Mesothelial cell of epicardium (in vitro differentiated cells): ENCODE measurements around the gene PHYHIPL. TPM values are rescaled to one million over a fixed set of nuclear protein-coding genes. Genes with fewer than 3 reads are reported as not detected.

Source experiments
- DNase-seq, 2 experiments: peaks; one replicate each; pipeline ENCODE4 v3.0.0; 2021; ENCODE audit warnings: low spot score in 2 of 2; ENCODE audit not compliant: unreplicated experiment in 2 of 2
- H3K27ac Mint-ChIP-seq: 2 replicates; pipeline ENCODE4 v1.8.0; 2021; ENCODE audit warnings: mixed read lengths
- H3K27me3 Mint-ChIP-seq: 2 replicates; pipeline ENCODE4 v1.8.0; 2021; ENCODE audit warnings: low read depth, mixed read lengths
- H3K36me3 Mint-ChIP-seq: 2 replicates; pipeline ENCODE4 v1.8.0; 2021; ENCODE audit warnings: mixed read lengths
- H3K4me1 Mint-ChIP-seq: 2 replicates; pipeline ENCODE4 v1.8.0; 2021; ENCODE audit warnings: mixed read lengths
- H3K4me3 Mint-ChIP-seq: 2 replicates; pipeline ENCODE4 v1.8.0; 2021; ENCODE audit warnings: mild to moderate bottlenecking, moderate library complexity, mixed read lengths
- H3K9me3 Mint-ChIP-seq: 2 replicates; pipeline ENCODE4 v1.8.0; 2021; ENCODE audit warnings: mixed read lengths
- total RNA-seq: library from RNA; stranded (reverse); gene quantifications from 3 replicates; pipeline ENCODE4 v1.2.1, GENCODE V29; 2021
- TF ChIP-seq, protein P1 (sequence below): fragments of 200-600 bp; sonication (generic); IDR thresholded peaks from one replicate; pipeline ENCODE4 v1.5.0; 2021; ENCODE audit warnings: antibody characterized with exemption; ENCODE audit not compliant: unreplicated experiment

PHYHIPL gene
- total RNA-seq, 1 donor from 2014 or later: 0.56 TPM

DNA sequence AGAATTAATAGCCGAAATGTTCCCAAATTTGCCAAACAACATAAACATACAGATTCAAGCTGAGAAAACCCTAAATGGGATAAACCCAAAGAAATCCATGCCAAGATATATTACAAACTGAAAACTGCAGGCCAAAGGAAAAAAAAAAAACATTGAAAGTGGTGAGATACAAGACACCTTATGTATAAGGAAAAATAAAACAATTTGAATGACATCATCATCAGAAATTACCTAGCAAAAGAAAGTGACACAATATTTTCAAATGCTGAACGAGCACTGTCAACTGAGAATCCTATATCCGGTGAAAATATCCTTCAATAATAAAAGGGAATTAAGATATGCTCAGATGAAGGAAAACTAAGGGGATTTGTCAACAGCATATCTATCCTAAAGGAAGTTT lies 66.5 kb downstream of the PHYHIPL start:
- H3K4me1 Mint-ChIP-seq: peaks cover 7% of the 10 kb centered on the region
- H3K27me3 Mint-ChIP-seq: no peaks in the 10 kb centered on the region
- TF ChIP-seq, protein P1, sequence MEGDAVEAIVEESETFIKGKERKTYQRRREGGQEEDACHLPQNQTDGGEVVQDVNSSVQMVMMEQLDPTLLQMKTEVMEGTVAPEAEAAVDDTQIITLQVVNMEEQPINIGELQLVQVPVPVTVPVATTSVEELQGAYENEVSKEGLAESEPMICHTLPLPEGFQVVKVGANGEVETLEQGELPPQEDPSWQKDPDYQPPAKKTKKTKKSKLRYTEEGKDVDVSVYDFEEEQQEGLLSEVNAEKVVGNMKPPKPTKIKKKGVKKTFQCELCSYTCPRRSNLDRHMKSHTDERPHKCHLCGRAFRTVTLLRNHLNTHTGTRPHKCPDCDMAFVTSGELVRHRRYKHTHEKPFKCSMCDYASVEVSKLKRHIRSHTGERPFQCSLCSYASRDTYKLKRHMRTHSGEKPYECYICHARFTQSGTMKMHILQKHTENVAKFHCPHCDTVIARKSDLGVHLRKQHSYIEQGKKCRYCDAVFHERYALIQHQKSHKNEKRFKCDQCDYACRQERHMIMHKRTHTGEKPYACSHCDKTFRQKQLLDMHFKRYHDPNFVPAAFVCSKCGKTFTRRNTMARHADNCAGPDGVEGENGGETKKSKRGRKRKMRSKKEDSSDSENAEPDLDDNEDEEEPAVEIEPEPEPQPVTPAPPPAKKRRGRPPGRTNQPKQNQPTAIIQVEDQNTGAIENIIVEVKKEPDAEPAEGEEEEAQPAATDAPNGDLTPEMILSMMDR: no peak
- peaks cover 4% of the 10 kb centered on the region for H3K36me3 Mint-ChIP-seq
- H3K4me3 Mint-ChIP-seq: no peak overlapping the region
- H3K9me3 Mint-ChIP-seq: peaks cover 5% of the 10 kb centered on the region
- DNase-seq: no peak
- no peak overlapping the region for H3K27ac Mint-ChIP-seq

DNA sequence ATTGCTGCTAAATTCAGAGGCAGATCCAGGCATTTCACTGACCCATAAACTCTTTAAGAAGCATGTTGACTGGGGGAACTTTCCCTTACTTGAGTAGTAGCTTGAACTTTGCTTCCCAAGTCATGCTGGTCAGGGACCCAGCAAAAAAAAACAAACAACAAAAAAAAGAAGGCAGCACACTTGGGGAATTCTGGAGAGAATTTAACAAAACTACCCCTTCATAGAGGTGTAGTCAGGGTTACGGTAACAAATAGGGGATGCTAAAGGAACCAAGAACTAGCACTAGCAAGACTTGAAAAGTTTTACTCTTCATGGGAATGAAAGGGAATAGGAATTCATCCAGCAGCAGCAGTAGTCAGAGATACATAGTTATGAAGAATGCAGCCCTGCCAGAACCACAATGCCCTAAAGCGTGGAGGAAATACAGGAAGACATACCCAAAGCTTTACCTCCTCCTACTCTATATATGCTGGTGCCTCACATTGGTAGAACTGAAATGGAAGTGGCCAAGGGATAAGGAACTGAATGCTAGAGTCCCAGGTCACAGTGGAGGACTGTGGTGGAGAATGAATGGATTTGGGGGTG lies 67.3 kb downstream of the PHYHIPL start:
- H3K36me3 Mint-ChIP-seq: peaks cover 4% of the 10 kb centered on the region

DNA sequence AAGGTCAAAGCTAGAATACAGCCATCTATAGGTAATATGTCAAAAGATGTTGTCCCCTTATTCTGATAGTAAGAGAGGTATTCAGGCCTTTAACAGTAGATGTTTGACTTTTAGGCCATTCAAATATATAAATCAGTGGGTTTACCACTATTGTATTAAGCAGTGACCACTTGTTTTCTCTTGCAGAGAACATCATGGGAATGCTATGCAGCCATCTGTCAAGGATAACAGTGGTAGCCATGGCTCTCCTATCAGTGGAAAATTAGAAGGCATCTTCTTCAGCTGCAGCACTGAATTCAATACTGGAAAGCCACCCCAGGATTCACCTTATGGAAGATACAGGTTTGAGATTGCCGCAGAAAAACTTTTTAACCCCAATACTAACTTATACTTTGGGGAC lies 68.4 kb downstream of the PHYHIPL start:
- H3K27ac Mint-ChIP-seq: no peak overlapping the region
- H3K9me3 Mint-ChIP-seq: no peaks in the 10 kb centered on the region
- no peaks in the 10 kb centered on the region for H3K36me3 Mint-ChIP-seq
- H3K27me3 Mint-ChIP-seq: no peaks in the 10 kb centered on the region
- TF ChIP-seq, protein P1: no peak
- H3K4me3 Mint-ChIP-seq: no peak overlapping the region
- H3K4me1 Mint-ChIP-seq: peaks cover 5% of the 10 kb centered on the region
- no peak for DNase-seq

More for the DNA sequence above, 67.3 kb downstream of the PHYHIPL start:
- Mint-ChIP-seq H3K4me3 (no peak overlapping the region), H3K4me1 (peaks cover 7% of the 10 kb centered on the region), H3K27ac (no peak overlapping the region), H3K9me3 (peaks cover 5% of the 10 kb centered on the region), H3K27me3 (no peaks in the 10 kb centered on the region)
- TF ChIP-seq, protein P1: no peak
- no peak for DNase-seq

DNA sequence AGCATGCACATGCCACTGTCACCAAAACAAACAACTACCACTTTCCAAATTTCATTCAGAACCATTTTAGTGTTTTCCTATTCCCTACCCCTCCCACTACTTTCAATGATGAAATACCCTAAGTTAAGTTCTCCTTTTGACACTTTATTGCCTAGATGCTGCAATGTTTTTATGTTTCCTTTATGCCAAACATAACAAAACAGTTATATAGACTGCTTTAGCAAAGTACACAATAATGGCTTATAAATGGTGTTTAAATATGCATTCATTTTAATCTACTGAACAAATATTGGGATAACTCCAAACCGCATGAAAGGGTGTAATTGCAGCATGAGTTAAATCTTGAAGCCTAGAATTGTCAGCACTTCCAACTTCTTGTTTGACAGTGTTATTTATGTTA lies 69.2 kb downstream of the PHYHIPL start:
- Mint-ChIP-seq H3K4me1 (peaks cover 3% of the 10 kb centered on the region), H3K36me3 (no peaks in the 10 kb centered on the region), H3K4me3 (no peak overlapping the region), H3K9me3 (no peaks in the 10 kb centered on the region), H3K27me3 (no peaks in the 10 kb centered on the region), H3K27ac (no peak overlapping the region)
- TF ChIP-seq, protein P1: no peak
- no peak for DNase-seq

DNA sequence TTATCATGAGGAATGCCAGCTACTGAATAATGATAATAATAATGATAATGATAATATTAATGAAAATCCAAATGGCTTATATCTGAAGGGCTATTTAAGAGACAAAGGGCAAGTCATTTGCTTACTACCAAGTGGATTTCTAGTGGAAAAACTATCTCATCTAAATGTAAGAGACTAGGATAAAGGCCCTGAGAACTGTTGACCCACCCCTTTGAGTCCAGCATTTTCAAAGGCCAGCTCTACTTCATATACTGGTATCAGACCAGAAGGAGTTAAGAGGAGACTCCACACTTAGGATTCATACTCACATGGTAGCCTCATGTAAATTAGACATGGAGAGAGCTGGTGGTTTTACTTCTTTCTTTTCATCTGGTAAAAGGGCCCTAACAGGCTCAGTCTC lies 76.0 kb downstream of the PHYHIPL start:
- DNase-seq: no peak
- TF ChIP-seq, protein P1: no peak
- Mint-ChIP-seq H3K36me3 (no peaks in the 10 kb centered on the region), H3K27me3 (peaks cover 7% of the 10 kb centered on the region), H3K27ac (no peak overlapping the region), H3K9me3 (no peaks in the 10 kb centered on the region), H3K4me3 (no peak overlapping the region), H3K4me1 (no peaks in the 10 kb centered on the region)

DNA sequence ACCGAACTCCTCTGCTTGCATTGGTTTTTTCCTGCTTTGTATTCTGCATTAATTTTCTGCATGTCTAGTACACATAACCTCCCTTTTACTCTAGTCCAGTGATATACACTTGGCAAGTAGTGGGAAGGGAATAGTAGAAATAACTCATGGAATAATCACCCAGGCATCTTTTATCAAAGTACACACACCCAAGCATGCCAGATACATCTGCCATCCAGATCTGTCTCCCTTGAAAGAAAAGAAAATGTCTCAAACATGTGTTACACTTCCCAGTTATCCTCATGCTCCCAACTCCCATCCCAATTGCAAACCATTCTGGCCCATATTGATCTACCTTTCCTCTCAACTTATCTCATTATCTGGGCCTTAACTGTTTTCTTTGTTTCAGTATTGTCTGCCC lies 79.0 kb downstream of the PHYHIPL start:
- H3K27me3 Mint-ChIP-seq: peaks cover 11% of the 10 kb centered on the region
- no peak overlapping the region for H3K4me3 Mint-ChIP-seq
- H3K9me3 Mint-ChIP-seq: no peaks in the 10 kb centered on the region
- TF ChIP-seq, protein P1: no peak
- no peaks in the 10 kb centered on the region for H3K4me1 Mint-ChIP-seq
- H3K36me3 Mint-ChIP-seq: no peaks in the 10 kb centered on the region
- no peak overlapping the region for H3K27ac Mint-ChIP-seq
- no peak for DNase-seq
